RWPE1 (cell line): ENCODE data around the gene CABS1.

ENCODE experiments used
- CTCF ChIA-PET: fragments of 350-600 bp; sonication (Branson Sonifier 250); formaldehyde crosslinking; extraction: SDS; loops from one replicate; lab custom pipeline; 2021; lab: Yijun Ruan, JAX
- POLR2A ChIA-PET: fragments of 400-600 bp; formaldehyde crosslinking; extraction: SDS; loops from one replicate; lab custom pipeline; 2020; ENCODE audit warnings: antibody characterized with exemption; ENCODE audit not compliant: low non-redundant PET; lab: Yijun Ruan, JAX
- DNase-seq: peaks from one replicate; pipeline ENCODE4 v3.0.0; 2012; ENCODE audit warnings: low spot score
- H3K27ac ChIP-seq: fragments of 450-650 bp; 2 replicates; pipeline ENCODE4 v1.5.1; 2017
- TF ChIP-seq, protein P1 (sequence below): fragments of 450-650 bp; conservative IDR thresholded peaks from 2 replicates; pipeline ENCODE4 v1.5.1; 2017; ENCODE audit warnings: low read depth, mild to moderate bottlenecking

Gene CABS1

DNA sequence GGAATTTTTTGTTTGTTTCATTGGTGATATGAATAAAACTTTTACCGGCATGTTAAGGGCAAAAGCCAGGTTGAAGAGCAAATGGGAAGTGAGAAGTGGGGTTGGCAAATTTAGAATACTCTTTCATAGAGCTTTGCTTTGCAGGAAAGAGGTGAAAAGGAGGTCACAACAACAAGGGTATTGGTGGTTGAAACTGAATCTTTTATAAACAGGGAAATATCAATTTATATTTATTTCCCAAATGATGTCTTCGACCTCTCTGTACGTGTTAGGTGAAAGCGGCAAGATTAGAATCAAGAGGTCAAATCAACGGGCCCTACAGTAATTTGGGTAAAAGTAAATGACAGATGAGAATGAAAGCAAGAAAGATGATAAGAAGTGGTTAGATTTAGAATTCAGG is 29.2 kb downstream of the CABS1 start:
- TF ChIP-seq, protein P1, sequence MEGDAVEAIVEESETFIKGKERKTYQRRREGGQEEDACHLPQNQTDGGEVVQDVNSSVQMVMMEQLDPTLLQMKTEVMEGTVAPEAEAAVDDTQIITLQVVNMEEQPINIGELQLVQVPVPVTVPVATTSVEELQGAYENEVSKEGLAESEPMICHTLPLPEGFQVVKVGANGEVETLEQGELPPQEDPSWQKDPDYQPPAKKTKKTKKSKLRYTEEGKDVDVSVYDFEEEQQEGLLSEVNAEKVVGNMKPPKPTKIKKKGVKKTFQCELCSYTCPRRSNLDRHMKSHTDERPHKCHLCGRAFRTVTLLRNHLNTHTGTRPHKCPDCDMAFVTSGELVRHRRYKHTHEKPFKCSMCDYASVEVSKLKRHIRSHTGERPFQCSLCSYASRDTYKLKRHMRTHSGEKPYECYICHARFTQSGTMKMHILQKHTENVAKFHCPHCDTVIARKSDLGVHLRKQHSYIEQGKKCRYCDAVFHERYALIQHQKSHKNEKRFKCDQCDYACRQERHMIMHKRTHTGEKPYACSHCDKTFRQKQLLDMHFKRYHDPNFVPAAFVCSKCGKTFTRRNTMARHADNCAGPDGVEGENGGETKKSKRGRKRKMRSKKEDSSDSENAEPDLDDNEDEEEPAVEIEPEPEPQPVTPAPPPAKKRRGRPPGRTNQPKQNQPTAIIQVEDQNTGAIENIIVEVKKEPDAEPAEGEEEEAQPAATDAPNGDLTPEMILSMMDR = no peak
- no peak overlapping the region for H3K27ac ChIP-seq
- ChIA-PET POLR2A (no interaction called here), CTCF (no interaction called here)
- no peak for DNase-seq

DNA sequence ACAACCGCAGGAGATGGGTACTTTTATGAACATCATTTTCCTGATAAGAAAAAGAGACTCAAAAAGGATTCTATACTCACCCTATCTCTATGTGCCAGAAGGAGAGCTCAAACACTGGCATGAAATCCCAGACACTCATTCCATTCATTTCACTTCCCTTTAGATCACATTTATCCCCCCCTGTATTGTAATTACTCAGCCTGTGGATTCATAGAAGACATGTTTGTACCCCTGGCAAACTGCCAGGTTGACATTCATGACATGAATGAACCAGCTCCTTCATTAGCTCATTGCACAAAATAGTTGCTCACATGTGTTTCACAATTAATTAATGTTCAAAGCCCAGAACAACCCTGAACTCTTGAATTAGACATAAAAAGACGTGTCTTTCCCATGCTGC is 30.7 kb downstream of the CABS1 start:
- ChIA-PET POLR2A (no interaction called here), CTCF (interaction anchor here (0.7 kb wide), 1 partner anchor 95 kb away, joined by 6 read pairs; no protein-coding TSS in a partner anchor)
- peak; percentile 53 for DNase-seq
- TF ChIP-seq, protein P1 = no peak
- no peak overlapping the region for H3K27ac ChIP-seq

DNA sequence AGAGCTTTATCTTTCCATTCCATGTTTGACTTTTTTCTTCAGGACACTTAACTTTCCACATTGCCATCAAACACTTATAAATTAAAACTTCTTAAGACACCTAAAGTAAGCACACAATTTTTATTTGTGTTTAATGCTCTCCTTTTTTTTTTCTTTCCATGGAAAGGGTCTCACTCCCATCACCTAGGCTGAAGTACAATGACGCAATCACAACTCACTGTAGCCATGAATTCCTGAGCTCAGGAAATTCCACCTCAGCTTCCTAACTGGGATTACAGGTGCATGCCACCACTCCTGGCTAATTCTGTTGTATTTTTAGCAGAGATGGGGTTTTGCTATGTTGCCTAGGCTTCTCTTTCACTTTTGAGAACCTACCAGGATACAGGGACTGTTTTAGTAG is 33.0 kb downstream of the CABS1 start:
- ChIA-PET POLR2A (no interaction called here), CTCF (interaction anchor here (0.5 to 0.6 kb wide), 2 partner anchors 15 to 433 kb away, joined by 3 to 4 read pairs; no protein-coding TSS in a partner anchor)
- no peak for DNase-seq
- TF ChIP-seq, protein P1 = no peak
- H3K27ac ChIP-seq = no peak overlapping the region

DNA sequence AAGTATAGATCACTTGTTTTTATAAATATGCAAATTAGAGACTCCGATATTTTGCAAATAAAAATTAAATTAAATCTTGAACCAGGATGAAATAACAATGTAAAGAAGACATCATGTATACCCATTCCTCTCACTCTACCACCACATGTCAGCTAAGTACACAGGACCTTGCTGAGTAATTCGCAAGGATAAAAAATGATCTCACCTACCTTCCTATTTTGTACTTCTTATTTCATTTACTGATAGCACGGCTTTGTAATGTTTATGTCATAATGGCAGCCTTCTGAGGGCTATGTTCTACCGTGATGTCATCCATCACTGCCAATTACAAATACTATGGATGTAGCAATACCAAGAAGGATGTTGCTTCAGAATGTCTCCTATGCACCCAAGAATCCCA is 37.2 kb downstream of the CABS1 start:
- TF ChIP-seq, protein P1 = no peak
- no peak overlapping the region for H3K27ac ChIP-seq
- ChIA-PET POLR2A (no interaction called here), CTCF (no interaction called here)
- DNase-seq = no peak

DNA sequence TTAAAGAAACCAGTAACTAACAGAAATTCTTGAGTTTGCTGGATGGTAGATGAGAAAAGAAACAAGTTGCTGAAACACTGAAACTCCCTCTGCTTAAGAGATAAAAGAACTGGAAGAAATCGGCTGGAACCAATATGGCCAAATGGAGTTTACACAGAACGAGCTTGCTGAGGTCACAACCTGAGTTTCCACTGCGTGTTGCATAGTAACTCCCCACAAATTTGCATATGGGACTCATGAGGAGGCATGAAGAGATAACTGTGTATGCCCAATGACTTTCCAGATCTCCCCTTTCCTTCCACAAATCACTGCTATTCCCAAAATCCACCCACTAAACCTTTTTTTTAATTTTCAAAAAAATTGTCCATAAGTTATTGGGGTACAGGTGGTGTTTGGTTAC is 38.0 kb downstream of the CABS1 start:
- TF ChIP-seq, protein P1 = no peak
- DNase-seq = no peak
- ChIA-PET POLR2A (no interaction called here), CTCF (no interaction called here)
- no peak overlapping the region for H3K27ac ChIP-seq

DNA sequence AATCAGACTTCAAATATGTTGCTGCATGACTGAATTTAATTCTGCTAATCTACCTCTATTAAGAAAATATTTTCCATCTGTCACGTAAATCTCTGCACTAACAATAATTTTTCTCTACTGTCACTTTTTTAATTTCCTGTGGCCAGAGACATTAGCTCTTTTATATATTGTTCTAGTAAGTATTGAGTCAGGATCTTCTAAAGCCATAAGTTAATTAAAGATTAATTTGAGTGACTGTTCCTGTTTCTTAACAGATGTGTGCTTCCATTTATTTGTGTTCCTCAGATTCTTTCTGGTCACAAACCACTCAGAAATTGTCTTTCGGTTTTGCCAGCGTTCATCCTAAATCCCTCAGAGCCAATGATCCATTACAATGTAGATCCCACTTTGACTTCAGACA is 45.8 kb downstream of the CABS1 start:
- no peak overlapping the region for H3K27ac ChIP-seq
- CTCF ChIA-PET = no interaction called here
- POLR2A ChIA-PET = no interaction called here
- TF ChIP-seq, protein P1 = no peak
- no peak for DNase-seq
